ENCODE data around the gene CREBBP.

DNA sequence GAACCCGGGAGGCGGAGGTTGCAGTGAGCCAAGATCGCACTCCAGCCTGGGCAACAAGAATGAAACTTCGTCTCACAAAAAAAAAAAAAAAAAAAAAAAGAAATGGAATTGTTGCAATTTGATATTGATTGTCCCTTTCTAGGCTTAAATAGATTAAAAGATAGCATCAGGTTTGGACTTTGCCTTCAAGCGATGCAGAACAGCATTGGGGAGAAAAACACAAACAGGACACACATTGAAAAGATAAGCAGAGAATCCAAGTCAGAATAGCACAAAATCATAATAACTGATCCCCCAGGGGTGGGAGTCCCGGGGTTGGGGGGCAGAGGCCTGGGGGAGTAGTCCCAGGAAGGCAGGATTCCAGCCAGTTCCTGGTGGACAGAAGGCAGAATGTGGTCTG lies 3.9 kb upstream of the CREBBP start:
- TF ChIP-seq, protein P1, sequence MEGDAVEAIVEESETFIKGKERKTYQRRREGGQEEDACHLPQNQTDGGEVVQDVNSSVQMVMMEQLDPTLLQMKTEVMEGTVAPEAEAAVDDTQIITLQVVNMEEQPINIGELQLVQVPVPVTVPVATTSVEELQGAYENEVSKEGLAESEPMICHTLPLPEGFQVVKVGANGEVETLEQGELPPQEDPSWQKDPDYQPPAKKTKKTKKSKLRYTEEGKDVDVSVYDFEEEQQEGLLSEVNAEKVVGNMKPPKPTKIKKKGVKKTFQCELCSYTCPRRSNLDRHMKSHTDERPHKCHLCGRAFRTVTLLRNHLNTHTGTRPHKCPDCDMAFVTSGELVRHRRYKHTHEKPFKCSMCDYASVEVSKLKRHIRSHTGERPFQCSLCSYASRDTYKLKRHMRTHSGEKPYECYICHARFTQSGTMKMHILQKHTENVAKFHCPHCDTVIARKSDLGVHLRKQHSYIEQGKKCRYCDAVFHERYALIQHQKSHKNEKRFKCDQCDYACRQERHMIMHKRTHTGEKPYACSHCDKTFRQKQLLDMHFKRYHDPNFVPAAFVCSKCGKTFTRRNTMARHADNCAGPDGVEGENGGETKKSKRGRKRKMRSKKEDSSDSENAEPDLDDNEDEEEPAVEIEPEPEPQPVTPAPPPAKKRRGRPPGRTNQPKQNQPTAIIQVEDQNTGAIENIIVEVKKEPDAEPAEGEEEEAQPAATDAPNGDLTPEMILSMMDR (IDR thresholded peaks at IDR 0.05; ENCODE audit: insufficient read depth, low read depth, low read length): no peak
- TF ChIP-seq EZH2 (IDR thresholded peaks at IDR 0.05; ENCODE audit: insufficient read depth, low read length): no peak

All from astrocyte (in vitro differentiated cells and primary cell).